ENCODE measurements around the gene INO80B.
A peak's percentile ranks its signal among the peaks of the same experiment; 100 is the strongest.

- TF ChIP-seq, protein P1, sequence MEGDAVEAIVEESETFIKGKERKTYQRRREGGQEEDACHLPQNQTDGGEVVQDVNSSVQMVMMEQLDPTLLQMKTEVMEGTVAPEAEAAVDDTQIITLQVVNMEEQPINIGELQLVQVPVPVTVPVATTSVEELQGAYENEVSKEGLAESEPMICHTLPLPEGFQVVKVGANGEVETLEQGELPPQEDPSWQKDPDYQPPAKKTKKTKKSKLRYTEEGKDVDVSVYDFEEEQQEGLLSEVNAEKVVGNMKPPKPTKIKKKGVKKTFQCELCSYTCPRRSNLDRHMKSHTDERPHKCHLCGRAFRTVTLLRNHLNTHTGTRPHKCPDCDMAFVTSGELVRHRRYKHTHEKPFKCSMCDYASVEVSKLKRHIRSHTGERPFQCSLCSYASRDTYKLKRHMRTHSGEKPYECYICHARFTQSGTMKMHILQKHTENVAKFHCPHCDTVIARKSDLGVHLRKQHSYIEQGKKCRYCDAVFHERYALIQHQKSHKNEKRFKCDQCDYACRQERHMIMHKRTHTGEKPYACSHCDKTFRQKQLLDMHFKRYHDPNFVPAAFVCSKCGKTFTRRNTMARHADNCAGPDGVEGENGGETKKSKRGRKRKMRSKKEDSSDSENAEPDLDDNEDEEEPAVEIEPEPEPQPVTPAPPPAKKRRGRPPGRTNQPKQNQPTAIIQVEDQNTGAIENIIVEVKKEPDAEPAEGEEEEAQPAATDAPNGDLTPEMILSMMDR (IDR thresholded peaks at IDR 0.05), result peak in 3 of 6 experiments; percentile 12 to 33 (median 19)
- peak in 3 of 4 donors; percentile 72 to 81 (median 74) for TF ChIP-seq POLR2A (IDR thresholded peaks at IDR 0.05)
Measured at GRCh38 chr2:74502720-74503505, 48.0 kb downstream of the INO80B start.
